Activated B cell treated with CpG ODN at 0.5 μM for 24 hours (primary cell): ENCODE data around the gene RNU5D-1. TPM values are rescaled to one million over a fixed set of nuclear protein-coding genes. Genes with fewer than 3 reads are reported as not detected.
"Not testable (repeated sequence)": the region's sequence is repeated elsewhere in the genome, so short reads cannot be mapped to it uniquely, and the experiment has no call there.

Experiments
- ATAC-seq: fragments of 200-7000 bp; cut with Tn5 transposase; one replicate; pipeline ENCODE4 v1.10.0; 2021; ENCODE audit warnings: low read depth, mild to moderate bottlenecking, moderate library complexity
- CTCF ChIA-PET: fragments of 350-600 bp; sonication (Branson Sonifier 250); formaldehyde crosslinking; loops from one replicate; lab custom pipeline; 2021; ENCODE audit warnings: antibody characterized with exemption; lab: Charles Lee
- POLR2A ChIA-PET: fragments of 350-600 bp; sonication (Branson Sonifier 250); formaldehyde crosslinking; loops from one replicate; lab custom pipeline; 2021; ENCODE audit warnings: antibody characterized with exemption; lab: Charles Lee
- DNase-seq: peaks from one replicate; pipeline ENCODE4 v3.0.0; 2022
- H3K27ac Mint-ChIP-seq: one replicate; pipeline ENCODE4 v1.8.0; 2020; ENCODE audit warnings: mixed read lengths
- H3K27me3 Mint-ChIP-seq: one replicate; pipeline ENCODE4 v1.8.0; 2021; ENCODE audit warnings: mixed read lengths
- H3K36me3 Mint-ChIP-seq: one replicate; pipeline ENCODE4 v1.8.0; 2021; ENCODE audit warnings: low read depth, mixed read lengths
- H3K4me1 Mint-ChIP-seq: one replicate; pipeline ENCODE4 v1.8.0; 2021; ENCODE audit warnings: mixed read lengths
- H3K4me3 Mint-ChIP-seq: one replicate; pipeline ENCODE4 v1.8.0; 2020; ENCODE audit warnings: mild to moderate bottlenecking, mixed read lengths
- H3K9me3 Mint-ChIP-seq: one replicate; pipeline ENCODE4 v1.8.0; 2020; ENCODE audit warnings: mixed read lengths
- intact Hi-C: fragments of 100-400 bp; cut with micrococcal nuclease; formaldehyde crosslinking; loops from one replicate; pipeline ENCODE4 v1.15.1; 2024
- total RNA-seq: library from RNA; stranded (reverse); gene quantifications from 2 replicates; pipeline ENCODE4 v1.2.3, GENCODE V29; 2022
- TF ChIP-seq, protein P1 (sequence below): fragments of 200-600 bp; IDR thresholded peaks from one replicate; pipeline ENCODE4 v1.8.0; 2022; ENCODE audit warnings: antibody characterized with exemption, mild to moderate bottlenecking

The RNU5D-1 gene
- total RNA-seq, 1 donor from 2014 or later, result not detected

DNA sequence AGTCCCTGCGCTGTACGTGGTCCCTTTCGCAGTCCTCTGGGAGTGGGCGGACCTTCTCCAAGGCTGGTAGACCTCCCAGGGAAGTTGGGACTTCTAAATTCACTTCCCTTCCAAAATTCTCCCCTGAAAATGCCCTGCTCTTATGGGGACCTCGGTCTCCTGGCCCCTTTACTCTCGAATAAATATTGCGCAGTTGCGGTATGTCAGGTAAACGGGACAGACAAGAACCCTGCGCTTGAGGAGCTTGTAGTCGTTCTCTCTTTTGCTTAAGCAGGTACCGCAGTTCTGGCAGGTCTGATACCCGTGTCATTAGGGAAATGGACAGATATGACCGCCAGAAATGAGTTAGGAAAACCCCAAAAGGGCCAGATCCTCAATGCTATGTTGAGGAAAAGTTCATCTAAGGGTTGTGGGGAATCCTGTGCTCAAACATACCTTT, 9.2 kb upstream of the RNU5D-1 start:
- TF ChIP-seq, protein P1, sequence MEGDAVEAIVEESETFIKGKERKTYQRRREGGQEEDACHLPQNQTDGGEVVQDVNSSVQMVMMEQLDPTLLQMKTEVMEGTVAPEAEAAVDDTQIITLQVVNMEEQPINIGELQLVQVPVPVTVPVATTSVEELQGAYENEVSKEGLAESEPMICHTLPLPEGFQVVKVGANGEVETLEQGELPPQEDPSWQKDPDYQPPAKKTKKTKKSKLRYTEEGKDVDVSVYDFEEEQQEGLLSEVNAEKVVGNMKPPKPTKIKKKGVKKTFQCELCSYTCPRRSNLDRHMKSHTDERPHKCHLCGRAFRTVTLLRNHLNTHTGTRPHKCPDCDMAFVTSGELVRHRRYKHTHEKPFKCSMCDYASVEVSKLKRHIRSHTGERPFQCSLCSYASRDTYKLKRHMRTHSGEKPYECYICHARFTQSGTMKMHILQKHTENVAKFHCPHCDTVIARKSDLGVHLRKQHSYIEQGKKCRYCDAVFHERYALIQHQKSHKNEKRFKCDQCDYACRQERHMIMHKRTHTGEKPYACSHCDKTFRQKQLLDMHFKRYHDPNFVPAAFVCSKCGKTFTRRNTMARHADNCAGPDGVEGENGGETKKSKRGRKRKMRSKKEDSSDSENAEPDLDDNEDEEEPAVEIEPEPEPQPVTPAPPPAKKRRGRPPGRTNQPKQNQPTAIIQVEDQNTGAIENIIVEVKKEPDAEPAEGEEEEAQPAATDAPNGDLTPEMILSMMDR, result no peak
- H3K36me3 Mint-ChIP-seq, result peaks cover 5% of the 10 kb centered on the region
- peak overlapping the region; percentile 93 for H3K4me3 Mint-ChIP-seq
- intact Hi-C loops, result no loop called here
- no peak overlapping the region for H3K27ac Mint-ChIP-seq
- ChIA-PET CTCF (no interaction called here), POLR2A (interaction anchor here (0.6 to 3.4 kb wide), 8 partner anchors 9 to 35 kb away, joined by 3 to 21 read pairs (median 6); partner anchors contain the start of genes RNU5D-1 and RPS8)
- no peaks in the 10 kb centered on the region for H3K27me3 Mint-ChIP-seq
- no peaks in the 10 kb centered on the region for H3K9me3 Mint-ChIP-seq
- DNase-seq, result no peak
- ATAC-seq, result no peak
- peaks cover 15% of the 10 kb centered on the region for H3K4me1 Mint-ChIP-seq

DNA sequence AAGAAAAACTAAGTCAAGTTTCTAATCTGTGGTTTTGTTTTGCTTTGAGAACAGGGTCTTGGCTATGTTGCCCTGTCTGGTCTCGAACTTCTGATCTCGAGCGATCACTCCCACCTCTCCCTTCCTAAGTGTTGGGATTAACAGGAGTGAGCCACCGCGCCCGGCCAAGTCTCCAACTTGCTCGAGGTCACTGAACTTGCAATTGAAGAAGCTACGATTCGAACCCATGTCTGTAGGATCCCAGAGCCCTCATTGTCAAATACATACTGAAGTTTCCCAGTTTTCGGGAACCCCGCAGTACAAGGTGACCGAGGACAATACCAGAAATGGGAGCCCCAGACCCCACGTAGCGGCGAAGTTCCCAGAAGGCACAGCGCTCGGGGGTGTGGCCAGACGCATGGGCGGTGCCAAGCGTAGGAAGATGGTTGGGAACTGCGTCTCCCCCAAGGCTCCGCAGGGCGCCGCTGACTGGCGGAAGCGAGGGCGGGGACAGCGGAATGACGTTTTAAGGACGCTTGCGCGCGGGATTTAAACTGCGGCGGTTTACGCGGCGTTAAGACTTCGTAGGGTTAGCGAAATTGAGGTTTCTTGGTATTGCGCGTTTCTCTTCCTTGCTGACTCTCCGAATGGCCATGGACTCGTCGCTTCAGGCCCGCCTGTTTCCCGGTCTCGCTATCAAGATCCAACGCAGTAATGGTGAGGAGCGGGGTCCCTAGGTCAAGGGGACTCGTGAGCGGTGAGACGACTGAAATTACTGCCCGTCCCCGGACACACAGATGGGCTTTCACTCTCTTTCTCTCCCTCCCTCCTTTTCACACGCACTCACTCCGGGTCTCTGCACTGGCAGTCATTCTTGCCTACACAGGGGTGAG, 8.6 kb upstream of the RNU5D-1 start, which contains the start of gene KIF2C:
TSS of gene KIF2C (plus strand) at position 531 of the 872 bp plus-strand sequence. CDS start at position 627, 96 bp downstream.
- ChIA-PET CTCF (no interaction called here), POLR2A (interaction anchor here (0.7 to 3.4 kb wide), 6 partner anchors 9 to 777 kb away, joined by 3 to 21 read pairs (median 7); partner anchors contain the start of genes RNU5D-1 and RPS8)
- TF ChIP-seq, protein P1, result no peak
- no peaks in the 10 kb centered on the region for H3K27me3 Mint-ChIP-seq
- peaks cover 15% of the 10 kb centered on the region for H3K4me1 Mint-ChIP-seq
- peak within 1 kb of the TSS; percentile 93 for H3K4me3 Mint-ChIP-seq
- ATAC-seq, result peak; percentile 100
- H3K9me3 Mint-ChIP-seq, result no peaks in the 10 kb centered on the region
- H3K27ac Mint-ChIP-seq, result peak within 1 kb of the TSS; percentile 90
- H3K36me3 Mint-ChIP-seq, result peaks cover 5% of the 10 kb centered on the region
- DNase-seq, result peak; percentile 94
- intact Hi-C loops, result loop anchor here (1.0 to 2.0 kb wide), 4 partner anchors 8 to 65 kb away; partner anchors contain the start of genes ARMH1, RNU5D-1, RPS8 and TMEM53

DNA sequence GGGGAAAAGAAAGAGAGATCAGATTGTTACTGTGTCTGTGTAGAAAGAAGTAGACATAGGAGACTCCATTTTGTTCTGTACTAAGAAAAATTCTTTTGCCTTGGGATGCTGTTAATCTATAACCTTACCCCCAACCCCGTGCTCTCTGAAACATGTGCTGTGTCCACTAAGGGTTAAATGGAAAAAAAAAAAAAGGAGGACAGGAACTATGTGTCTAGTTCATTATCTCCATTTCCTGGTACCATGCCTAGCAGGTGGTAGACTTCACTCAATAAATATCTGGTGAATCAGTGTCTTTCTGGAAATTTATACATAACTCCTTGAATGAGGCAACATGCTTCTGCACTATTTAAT, 8.0 kb upstream of the RNU5D-1 start:
- H3K9me3 Mint-ChIP-seq, H3K36me3 Mint-ChIP-seq, ATAC-seq, DNase-seq, CTCF ChIA-PET, H3K27me3 Mint-ChIP-seq: not testable (repeated sequence)
- intact Hi-C loops, result loop anchor here (1.0 to 2.0 kb wide), 4 partner anchors 8 to 64 kb away; partner anchors contain the start of genes ARMH1, RNU5D-1, RPS8 and TMEM53
- peak overlapping the region; percentile 90 for H3K27ac Mint-ChIP-seq
- H3K4me1 Mint-ChIP-seq, result peaks cover 15% of the 10 kb centered on the region
- POLR2A ChIA-PET, result interaction anchor here (0.7 to 3.4 kb wide), 4 partner anchors 8 to 777 kb away, joined by 3 to 21 read pairs (median 16); partner anchors contain the start of genes RNU5D-1 and RPS8
- H3K4me3 Mint-ChIP-seq, result peak overlapping the region; percentile 93

DNA sequence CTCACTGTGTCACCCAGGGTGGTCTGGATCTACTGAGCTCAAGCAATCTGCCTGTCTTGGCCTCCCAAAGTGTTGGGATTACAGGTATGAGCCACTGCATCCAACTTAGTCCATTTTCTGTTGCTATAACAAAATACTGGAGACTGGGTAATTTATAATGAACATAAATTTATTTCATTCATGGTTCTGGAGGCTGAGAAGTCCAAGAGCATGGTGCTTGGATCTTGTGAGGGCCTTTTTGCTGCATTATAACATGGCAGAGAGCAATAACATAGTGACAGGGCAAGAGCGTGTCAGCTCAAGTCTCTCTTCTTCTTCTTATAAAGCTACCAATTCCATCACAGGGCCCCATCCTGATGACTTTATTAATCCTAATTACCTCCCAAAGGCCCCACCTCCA, 5.0 kb upstream of the RNU5D-1 start:
- intact Hi-C loops, result no loop called here

DNA sequence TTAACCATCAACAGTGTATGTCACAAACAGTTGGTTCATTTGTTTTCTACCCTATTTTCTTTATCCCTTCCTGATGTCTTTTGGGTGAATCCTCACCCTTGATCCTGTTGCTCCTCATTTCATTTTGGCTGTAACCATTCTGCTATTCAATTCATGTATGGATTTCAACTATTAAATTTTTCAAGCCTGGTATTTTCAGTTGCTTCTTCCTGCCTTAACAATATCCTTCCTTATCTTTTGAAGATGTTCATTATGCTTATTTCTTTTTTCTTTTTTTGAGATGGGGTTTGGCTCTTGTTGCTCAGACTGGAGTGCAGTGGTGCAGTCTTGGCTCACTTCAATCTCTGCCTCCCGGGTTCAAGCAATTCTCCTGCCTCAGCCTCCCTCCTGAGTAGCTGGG, 2.8 kb upstream of the RNU5D-1 start:
- POLR2A ChIA-PET, result interaction anchor here (3.0 to 8.3 kb wide), 4 partner anchors 11 to 88 kb away, joined by 25 to 516 read pairs (median 154); partner anchors contain the start of gene RPS8
- CTCF ChIA-PET, result interaction anchor here (0.9 kb wide), 1 partner anchor 283 kb away, joined by 3 read pairs; no protein-coding TSS in a partner anchor
- no peak for ATAC-seq
- H3K4me3 Mint-ChIP-seq, result no peak overlapping the region
- H3K27ac Mint-ChIP-seq, result no peak overlapping the region
- no peaks in the 10 kb centered on the region for H3K27me3 Mint-ChIP-seq
- H3K36me3 Mint-ChIP-seq, result no peaks in the 10 kb centered on the region
- TF ChIP-seq, protein P1, result no peak
- H3K4me1 Mint-ChIP-seq, result peaks cover 26% of the 10 kb centered on the region
- no peaks in the 10 kb centered on the region for H3K9me3 Mint-ChIP-seq
- intact Hi-C loops, result no loop called here
- no peak for DNase-seq

More for the DNA sequence above, 5.0 kb upstream of the RNU5D-1 start:
- no peak overlapping the region for H3K4me3 Mint-ChIP-seq
- H3K36me3 Mint-ChIP-seq, result peaks cover 5% of the 10 kb centered on the region
- DNase-seq, result no peak
- H3K4me1 Mint-ChIP-seq, result peaks cover 24% of the 10 kb centered on the region
- H3K27ac Mint-ChIP-seq, result no peak overlapping the region
- no peak for ATAC-seq
- H3K27me3 Mint-ChIP-seq, result no peaks in the 10 kb centered on the region
- ChIA-PET CTCF (interaction anchor here (1.2 kb wide), 1 partner anchor 14 kb away, joined by 3 read pairs; no protein-coding TSS in a partner anchor), POLR2A (interaction anchor here (1.3 to 8.3 kb wide), 3 partner anchors 14 to 73 kb away, joined by 3 to 149 read pairs (median 25); partner anchors contain the start of gene RPS8)
- no peaks in the 10 kb centered on the region for H3K9me3 Mint-ChIP-seq
- TF ChIP-seq, protein P1, result no peak
